ENCODE results near the gene KRTAP3-3. TPM values are rescaled to one million over a fixed set of nuclear protein-coding genes. Genes with fewer than 3 reads are reported as not detected.
"Not testable (repeated sequence)": the region's sequence is repeated elsewhere in the genome, so short reads cannot be mapped to it uniquely, and the experiment has no call there.

KRTAP3-3 gene
- total RNA-seq, result not detected in 2 replicates

GRCh38 chr17:40993839-40994238, at the start of gene KRTAP3-3:
Gene KRTAP3-3 (minus strand): TSS chr17:40994164. CDS start chr17:40994097, 67 bp downstream.
- Histone ChIP-seq H3K4me2 (ENCODE audit: insufficient read depth, low read length) (no peak within 1 kb of the TSS), H3K27ac (ENCODE audit: low read depth, low read length) (no peak within 1 kb of the TSS), H3K27me3 (ENCODE audit: insufficient read depth, low read length) (no peaks in the 10 kb centered on the region), H3K9me3 (ENCODE audit: low read depth, low read length) (no peaks in the 10 kb centered on the region), H3K36me3 (ENCODE audit: insufficient read depth, low read length) (no peaks in the 10 kb centered on the region), H3K4me1 (ENCODE audit: insufficient read depth, low read length) (no peaks in the 10 kb centered on the region), H3K79me2 (ENCODE audit: insufficient read depth, low read length) (no peaks in the 10 kb centered on the region), H4K20me1 (ENCODE audit: insufficient read depth, low read length) (no peaks in the 10 kb centered on the region), H2AFZ (ENCODE audit: low read length) (no peak within 1 kb of the TSS), H3K4me3 (ENCODE audit: insufficient read depth, low read length) (no peak within 1 kb of the TSS)
- no peak for TF ChIP-seq CTCF (IDR thresholded peaks at IDR 0.05; ENCODE audit: extremely low read depth, low read depth, low read length)
- DNase-seq (ENCODE audit: insufficient read length, low spot score, missing footprints), result no peak

GRCh38 chr17:41042953-41043352, 49.0 kb upstream of the KRTAP3-3 start:
- TF ChIP-seq CTCF (IDR thresholded peaks at IDR 0.05; ENCODE audit: extremely low read depth, low read depth, low read length), result no peak
- no peak for DNase-seq (ENCODE audit: insufficient read length, low spot score, missing footprints)
- peaks cover 5% of the 10 kb centered on the region for H3K79me2 ChIP-seq (ENCODE audit: insufficient read depth, low read length)
- H3K36me3 ChIP-seq (ENCODE audit: insufficient read depth, low read length), result no peaks in the 10 kb centered on the region
- peaks cover 45% of the 10 kb centered on the region for H3K4me1 ChIP-seq (ENCODE audit: insufficient read depth, low read length)
- no peak overlapping the region for H3K4me3 ChIP-seq (ENCODE audit: insufficient read depth, low read length)
- H3K9me3 ChIP-seq (ENCODE audit: low read depth, low read length), result no peaks in the 10 kb centered on the region
- H3K27ac ChIP-seq (ENCODE audit: low read depth, low read length), result peak overlapping the region; percentile 70
- H3K4me2 ChIP-seq (ENCODE audit: insufficient read depth, low read length), result no peak overlapping the region
- H2AFZ ChIP-seq (ENCODE audit: low read length), result no peak overlapping the region
- H3K27me3 ChIP-seq (ENCODE audit: insufficient read depth, low read length), result no peaks in the 10 kb centered on the region
- no peaks in the 10 kb centered on the region for H4K20me1 ChIP-seq (ENCODE audit: insufficient read depth, low read length)

- H3K79me2 ChIP-seq (ENCODE audit: insufficient read depth, low read length); H3K36me3 ChIP-seq (ENCODE audit: insufficient read depth, low read length); H4K20me1 ChIP-seq (ENCODE audit: insufficient read depth, low read length); H3K27me3 ChIP-seq (ENCODE audit: insufficient read depth, low read length); H3K9me3 ChIP-seq (ENCODE audit: low read depth, low read length): not testable (repeated sequence)
- peak; percentile 89 for DNase-seq (ENCODE audit: insufficient read length, low spot score, missing footprints)
- H3K27ac ChIP-seq (ENCODE audit: low read depth, low read length), result peak within 1 kb of the TSS; percentile 70
- H2AFZ ChIP-seq (ENCODE audit: low read length), result peak within 1 kb of the TSS; percentile 35
- H3K4me2 ChIP-seq (ENCODE audit: insufficient read depth, low read length), result peak within 1 kb of the TSS; percentile 38
- H3K4me1 ChIP-seq (ENCODE audit: insufficient read depth, low read length), result peaks cover 42% of the 10 kb centered on the region
- peak within 1 kb of the TSS; percentile 54 for H3K4me3 ChIP-seq (ENCODE audit: insufficient read depth, low read length)
Observed at GRCh38 chr17:41040783-41041571, 47.0 kb upstream of the KRTAP3-3 start, which contains the start of gene KRTAP1-1. Gene KRTAP1-1 (minus strand): TSS chr17:41041450. CDS start chr17:41041397, 53 bp downstream.

- no peak overlapping the region for H2AFZ ChIP-seq (ENCODE audit: low read length)
- H3K79me2 ChIP-seq (ENCODE audit: insufficient read depth, low read length), result peaks cover 5% of the 10 kb centered on the region
- DNase-seq (ENCODE audit: insufficient read length, low spot score, missing footprints), result no peak
- H3K36me3 ChIP-seq (ENCODE audit: insufficient read depth, low read length), result no peaks in the 10 kb centered on the region
- no peak overlapping the region for H3K27ac ChIP-seq (ENCODE audit: low read depth, low read length)
- no peak overlapping the region for H3K4me3 ChIP-seq (ENCODE audit: insufficient read depth, low read length)
- H3K4me2 ChIP-seq (ENCODE audit: insufficient read depth, low read length), result no peak overlapping the region
- no peaks in the 10 kb centered on the region for H3K27me3 ChIP-seq (ENCODE audit: insufficient read depth, low read length)
- H3K9me3 ChIP-seq (ENCODE audit: low read depth, low read length), result no peaks in the 10 kb centered on the region
- no peaks in the 10 kb centered on the region for H4K20me1 ChIP-seq (ENCODE audit: insufficient read depth, low read length)
- H3K4me1 ChIP-seq (ENCODE audit: insufficient read depth, low read length), result peaks cover 42% of the 10 kb centered on the region
- TF ChIP-seq CTCF (IDR thresholded peaks at IDR 0.05; ENCODE audit: extremely low read depth, low read depth, low read length), result no peak
Observed at GRCh38 chr17:41037853-41038350, 43.9 kb upstream of the KRTAP3-3 start.

- peaks cover 16% of the 10 kb centered on the region for H3K4me1 ChIP-seq (ENCODE audit: insufficient read depth, low read length)
- not testable (repeated sequence) for H3K27ac ChIP-seq (ENCODE audit: low read depth, low read length); H3K4me2 ChIP-seq (ENCODE audit: insufficient read depth, low read length); H3K79me2 ChIP-seq (ENCODE audit: insufficient read depth, low read length); H3K36me3 ChIP-seq (ENCODE audit: insufficient read depth, low read length); H3K4me3 ChIP-seq (ENCODE audit: insufficient read depth, low read length); H3K27me3 ChIP-seq (ENCODE audit: insufficient read depth, low read length); H3K9me3 ChIP-seq (ENCODE audit: low read depth, low read length); H4K20me1 ChIP-seq (ENCODE audit: insufficient read depth, low read length)
- peak within 1 kb of the TSS; percentile 32 for H2AFZ ChIP-seq (ENCODE audit: low read length)
- peak; percentile 45 for DNase-seq (ENCODE audit: insufficient read length, low spot score, missing footprints)
Observed at GRCh38 chr17:41034346-41034935, 40.5 kb upstream of the KRTAP3-3 start, which contains the start of gene KRTAP1-3. Gene KRTAP1-3 (minus strand): TSS chr17:41034874. CDS start chr17:41034821, 53 bp downstream.
